HG03457 (cell line): ENCODE data around the gene EFCAB12.
"Not testable (repeated sequence)": the region's sequence is repeated elsewhere in the genome, so short reads cannot be mapped to it uniquely, and the experiment has no call there.

Source experiments
- ATAC-seq: cut with Tn5 transposase; IDR thresholded peaks from one replicate; pipeline ENCODE4 v1.9.1; 2021; ENCODE audit warnings: moderate number of reproducible peaks; ENCODE audit not compliant: unreplicated experiment

Gene EFCAB12

DNA sequence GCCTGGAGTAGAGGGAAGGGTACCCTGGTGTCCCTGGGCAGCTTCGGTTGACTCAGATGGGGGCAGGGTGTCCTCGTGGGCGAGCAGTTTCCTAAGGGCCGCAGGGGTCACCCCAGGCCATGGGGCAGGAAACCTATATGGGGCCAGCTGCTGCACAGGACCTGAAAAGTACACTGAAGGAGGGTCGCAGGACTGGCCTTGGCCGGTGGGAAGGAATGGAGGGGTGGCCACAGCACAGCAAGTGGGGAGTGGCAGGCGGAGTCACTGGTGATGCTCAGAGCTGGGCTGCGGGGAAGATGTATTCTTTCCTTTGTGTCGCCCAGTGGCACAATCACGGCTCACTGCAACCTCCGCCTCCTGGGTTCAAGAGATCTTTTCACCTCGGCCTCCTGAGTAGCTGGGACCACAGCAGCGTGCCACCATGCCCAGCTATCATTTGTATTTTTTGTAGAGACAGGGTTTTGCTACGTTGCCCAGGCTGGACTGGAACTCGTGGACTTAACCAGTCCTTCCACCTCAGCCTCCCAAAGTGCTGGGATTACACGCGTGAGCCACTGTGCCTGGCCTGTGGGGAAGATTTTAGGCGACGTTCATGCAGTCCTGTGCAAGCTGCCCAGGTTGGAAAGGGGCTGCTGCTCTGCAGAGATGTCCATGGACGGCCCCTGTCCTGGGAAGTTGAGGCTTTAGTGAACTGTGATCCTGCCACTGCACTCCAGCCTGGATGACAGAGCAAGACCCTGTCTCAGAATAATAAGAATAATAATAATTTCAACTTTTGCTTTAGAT, 57.2 kb downstream of the EFCAB12 start:
- no peak for ATAC-seq

DNA sequence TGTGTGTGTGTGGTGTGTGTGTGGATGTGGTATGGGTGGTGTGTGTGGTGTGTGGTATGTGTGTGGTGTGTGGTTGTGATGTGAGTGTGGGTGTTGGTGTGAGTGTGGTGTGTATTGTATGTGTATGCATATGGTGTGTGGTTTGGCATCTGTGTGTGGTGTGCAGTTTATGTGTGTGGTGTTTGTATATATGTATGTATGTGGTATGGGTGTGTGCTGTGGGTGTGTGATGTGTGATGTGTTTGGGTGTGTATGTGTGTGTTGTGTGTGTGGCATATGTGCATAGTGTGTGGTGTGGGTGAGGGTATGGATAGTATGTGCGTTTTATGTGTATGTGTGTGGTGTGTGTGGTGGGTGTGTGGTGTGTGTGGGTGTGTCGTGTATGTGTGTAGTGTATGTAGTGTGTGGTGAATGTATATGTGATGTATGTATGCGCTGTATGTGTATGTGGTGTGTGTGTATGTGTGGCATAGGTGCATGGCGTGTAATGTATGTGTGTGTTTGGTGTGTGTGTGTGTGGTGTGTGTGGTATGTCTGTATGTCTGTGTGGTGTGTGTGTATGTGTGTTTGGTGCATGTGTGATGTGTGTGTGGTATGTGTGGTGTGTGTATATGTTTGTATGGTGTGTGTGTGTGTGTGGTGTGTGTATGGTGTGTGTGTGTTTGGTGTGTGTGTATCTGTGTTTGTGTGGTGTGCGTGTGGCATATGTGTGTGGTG, 58.0 kb downstream of the EFCAB12 start:
- ATAC-seq, result no peak

DNA sequence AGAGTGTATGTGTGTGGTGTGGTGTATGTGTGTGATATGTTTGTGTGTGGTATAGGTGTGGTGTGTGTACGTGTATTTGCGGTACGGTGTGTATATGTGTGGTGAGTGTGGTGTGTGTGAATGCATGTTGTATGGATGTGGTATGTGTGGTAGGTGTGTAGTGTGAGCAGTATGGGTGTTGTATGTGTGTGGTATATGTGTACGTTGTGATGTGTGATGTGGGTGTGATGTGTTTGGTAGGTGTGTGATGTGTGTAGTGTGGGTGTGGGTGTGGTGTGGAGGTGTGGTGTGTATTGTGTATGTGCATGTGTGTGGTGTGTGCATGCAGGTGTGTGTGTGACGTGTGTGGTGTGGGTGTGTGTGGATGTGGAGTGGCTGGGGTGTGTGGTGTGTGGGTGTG, 58.7 kb downstream of the EFCAB12 start:
- no peak for ATAC-seq

DNA sequence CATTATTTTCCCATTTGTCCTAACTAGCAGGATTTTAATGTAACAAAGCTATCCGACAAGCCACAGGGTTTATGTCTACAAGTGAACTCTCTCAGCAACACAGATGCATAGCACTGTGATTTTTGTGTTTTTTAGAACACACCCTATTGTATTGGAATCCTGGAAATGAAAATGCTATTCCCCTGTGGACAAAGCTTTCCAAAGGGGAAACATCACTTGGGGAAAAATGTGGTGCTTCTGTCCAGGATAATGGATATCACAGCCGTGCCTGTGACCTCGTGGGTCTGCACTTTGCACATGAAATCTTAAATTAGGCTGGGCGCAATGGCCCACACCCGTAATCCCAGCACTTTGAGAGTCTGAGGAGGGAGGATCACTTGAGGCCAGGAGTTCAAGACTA, 60.6 kb downstream of the EFCAB12 start:
- ATAC-seq, result no peak

DNA sequence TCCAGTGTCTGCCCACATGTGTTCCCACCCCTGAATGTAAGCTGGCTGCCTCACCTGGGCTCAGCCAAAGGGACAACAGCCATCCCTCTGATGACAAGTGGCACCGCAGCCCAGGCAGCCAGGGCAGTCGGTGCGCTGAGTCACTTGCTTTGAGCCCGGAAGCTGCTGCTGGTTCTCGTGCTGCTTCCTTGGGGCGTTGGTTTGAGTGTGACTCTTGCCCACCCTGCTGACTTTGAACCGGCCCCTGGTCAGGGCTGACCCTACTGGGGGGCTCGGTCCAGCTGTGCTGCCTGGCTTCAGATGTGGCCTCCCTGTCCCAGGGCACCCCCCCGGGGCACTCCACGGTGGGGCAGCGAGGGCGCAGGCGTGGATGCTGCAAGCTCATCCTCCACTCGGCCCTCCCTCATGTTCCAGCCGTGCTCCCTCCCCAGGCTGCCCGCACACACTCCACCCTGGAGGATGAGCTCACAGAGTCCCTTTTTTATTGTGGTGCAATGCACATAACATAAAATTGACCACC, 62.1 kb downstream of the EFCAB12 start:
- no peak for ATAC-seq

DNA sequence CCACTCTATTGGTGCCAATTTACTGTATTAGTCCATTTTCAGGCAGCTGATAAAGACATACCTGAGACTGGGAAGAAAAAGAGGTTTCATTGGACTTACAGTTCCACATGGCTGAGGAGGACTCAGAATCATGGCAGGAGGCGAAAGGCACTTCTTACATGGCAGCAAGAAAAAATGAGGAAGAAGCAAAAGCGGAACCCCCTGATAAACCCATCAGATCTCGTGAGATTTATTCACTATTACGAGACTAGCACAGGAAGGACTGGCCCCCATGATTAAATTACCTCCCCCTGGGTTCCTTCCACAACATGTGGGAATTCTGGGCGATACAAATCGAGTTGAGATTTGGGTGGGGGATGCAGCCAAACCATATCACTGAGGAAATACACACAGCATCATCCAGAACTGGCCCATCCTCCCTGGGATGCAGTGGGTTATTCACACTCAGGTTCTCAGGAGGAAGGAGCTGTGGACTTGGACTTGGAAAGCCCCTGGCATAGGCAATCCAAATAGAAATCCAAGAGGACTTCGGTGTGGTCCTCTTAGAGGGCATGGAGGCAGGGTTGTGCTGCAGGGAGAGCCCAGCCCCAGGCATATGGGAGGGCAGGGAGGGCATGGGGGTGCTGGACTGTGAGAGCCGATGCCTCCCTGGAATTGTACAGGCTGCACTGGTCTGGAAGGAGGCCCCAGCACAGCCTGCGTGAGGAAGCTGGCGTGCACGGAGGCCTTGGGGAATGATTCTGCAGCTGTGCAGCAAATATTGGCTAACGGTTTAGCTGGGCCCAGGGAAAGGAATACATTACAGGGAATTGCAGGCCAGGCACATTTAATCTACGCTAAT, 62.9 kb downstream of the EFCAB12 start:
- ATAC-seq, result no peak

DNA sequence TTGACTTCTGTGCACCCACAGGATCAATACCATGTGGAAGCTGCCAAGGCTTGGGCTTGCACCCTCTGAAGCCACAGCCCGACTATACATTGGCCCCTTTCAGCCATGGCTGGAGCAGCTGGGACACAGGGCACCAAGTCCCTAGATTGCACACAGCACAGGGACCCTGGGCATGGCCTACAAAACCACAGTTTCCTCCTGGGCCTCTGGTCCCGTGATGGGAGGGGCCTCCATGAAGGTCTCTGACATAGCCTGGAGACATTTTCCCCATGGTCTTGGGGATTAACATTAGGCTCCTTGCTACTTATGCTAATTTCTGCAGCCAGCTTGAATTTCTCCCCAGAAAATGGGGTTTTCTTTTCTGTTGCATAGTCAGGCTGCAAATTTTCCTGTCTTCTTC, 63.6 kb downstream of the EFCAB12 start:
- not testable (repeated sequence) for ATAC-seq

DNA sequence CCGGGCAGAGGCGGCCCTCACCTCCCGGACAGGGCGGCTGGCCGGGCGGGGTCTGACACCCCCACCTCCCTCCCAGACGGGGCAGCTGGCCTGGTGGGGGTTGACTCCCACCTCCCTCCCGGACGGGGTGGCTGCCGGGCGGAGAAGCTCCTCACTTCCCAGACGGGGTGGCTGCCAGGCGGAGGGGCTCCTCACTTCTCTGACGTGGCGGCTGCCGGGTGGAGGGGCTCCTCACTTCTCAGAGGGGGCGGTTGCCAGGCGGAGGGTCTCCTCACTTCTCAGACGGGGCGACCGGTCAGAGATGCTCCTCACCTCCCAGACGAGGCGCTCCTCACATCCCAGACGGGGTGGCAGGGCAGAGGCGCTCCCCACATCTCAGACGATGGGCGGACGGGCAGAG, 65.1 kb downstream of the EFCAB12 start:
- not testable (repeated sequence) for ATAC-seq

DNA sequence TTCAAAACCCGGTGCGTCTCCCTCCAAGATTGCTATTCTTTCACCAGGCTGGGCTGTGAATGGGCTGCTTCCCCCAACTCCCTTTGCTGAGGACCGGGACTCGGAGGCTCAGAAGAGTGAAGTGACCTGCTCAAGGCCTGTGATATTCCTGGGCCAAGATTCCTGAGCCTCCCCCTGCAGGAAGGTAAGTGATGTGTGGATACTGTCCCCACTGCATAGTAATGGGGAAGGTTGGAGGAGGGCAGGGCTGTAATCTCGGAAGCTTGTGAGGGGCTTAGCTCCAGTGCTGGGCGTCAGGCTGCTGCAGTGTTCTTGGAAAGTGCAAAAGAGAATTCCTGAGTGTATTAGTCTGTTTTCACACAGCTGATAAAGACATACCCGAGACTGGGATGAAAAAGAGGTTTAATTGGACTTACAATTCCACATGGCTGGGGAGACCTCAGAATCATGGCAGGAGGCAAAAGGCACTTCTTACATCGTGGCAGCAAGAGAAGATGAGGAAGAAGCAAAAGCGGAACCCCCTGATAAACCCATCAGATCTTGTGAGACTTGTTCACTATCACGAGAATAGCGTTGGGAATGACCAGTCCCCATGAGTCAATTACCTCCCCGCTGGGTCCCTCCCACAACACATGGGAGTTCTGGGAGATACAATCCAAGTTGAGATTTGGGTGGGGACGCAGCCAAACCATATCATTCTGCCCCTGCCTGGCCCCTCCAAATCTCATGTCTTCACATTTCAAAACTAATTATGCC, 67.6 kb downstream of the EFCAB12 start:
- ATAC-seq, result no peak

DNA sequence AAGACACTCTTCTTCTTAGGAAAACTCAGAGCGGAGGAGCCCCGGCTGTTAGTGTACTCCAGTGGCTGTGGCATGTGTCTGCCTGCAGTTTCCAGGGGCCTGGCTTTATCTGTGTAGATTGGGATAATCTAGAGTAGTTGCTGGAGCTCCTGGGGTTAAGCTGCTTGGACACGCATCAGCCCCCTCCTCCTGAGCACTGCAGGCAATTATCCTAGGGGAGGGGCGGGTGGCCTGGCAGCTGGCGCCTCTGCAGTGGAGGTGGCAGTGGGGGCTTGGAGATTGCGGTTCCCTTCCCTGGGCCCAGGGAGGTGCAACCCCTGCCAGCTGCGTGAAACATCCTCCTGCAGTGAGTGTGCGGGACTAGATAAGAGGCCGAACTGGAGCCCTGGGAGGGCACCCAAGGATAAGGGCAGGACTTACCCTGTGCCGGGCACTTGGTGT, 68.2 kb downstream of the EFCAB12 start:
- ATAC-seq, result no peak

DNA sequence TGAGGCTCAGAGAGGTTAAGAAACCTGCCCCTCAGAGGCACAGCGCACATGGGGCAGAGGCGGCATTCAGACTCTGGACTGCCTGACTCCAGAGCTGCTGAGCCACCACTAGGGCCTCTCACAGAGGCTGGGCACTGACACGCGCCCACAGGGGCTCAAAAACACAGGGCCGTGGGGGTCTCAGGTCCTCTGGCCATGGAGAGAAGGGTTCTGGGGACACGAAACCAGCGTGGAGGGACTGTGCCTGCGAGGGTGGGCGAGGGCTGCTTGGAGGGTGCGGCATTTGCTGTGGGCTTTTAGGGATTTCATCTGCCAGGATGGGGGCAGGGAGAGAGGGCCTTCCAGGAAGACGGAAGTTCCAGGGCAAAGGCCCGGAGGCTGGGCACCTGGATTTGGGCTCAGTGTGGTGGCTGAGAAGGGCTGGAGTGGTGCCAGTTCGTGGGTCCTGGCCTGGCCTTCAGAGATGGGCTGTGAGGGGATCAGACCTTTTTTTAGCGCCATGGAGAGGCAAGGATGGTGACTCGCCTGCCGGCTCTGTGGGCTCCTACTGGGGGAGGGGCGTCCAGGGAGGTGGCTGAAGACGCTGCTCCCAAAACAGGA, 69.6 kb downstream of the EFCAB12 start:
- ATAC-seq, result no peak

DNA sequence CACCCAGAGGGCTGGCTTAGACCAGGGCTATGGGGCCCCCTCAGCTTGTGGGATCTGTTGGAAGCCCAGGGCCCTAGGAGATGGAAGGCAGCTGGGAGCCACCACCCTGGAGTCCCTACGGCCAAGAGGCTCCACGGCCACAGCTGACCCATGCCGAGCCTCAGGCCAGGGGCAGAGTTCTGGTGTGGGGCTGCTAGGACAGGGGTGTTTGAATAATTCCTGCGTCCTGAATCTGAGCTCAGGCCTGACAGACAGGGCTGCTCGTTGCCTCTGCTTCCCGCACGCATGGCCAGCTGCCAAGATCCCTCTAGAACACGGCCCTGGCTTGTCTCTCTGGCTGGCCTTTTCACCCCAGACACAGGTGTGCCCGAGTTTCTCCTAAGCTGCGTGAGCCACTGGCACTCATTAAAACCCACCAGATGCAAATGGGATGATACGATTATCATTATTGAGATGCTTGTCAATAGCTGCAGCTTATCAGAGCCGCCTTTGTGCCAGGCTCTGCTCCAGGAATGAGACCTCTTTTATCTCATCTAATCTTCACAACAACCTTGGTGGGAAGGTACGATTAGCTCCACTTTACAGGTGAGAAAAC, 70.2 kb downstream of the EFCAB12 start:
- no peak for ATAC-seq

DNA sequence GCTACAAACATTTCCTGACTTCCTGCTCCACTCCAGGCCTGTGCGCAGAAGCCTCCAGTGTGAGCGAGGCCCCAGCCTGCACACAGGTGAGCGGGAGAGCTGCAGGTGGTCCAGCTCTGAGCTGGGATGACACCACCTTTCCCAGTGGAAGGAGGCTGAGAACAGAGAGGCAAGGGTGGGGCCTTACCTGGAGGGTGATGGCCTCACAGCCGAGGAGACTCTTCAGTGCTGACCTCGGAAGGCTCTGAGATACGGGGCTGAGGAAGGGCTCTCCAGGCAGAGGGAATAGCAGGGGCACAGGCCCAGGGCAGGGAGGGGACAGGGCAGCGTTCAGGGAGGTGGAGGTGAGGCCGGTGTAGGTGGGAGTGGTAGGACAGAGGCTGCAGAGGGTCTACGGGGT, 70.8 kb downstream of the EFCAB12 start:
- ATAC-seq, result no peak

DNA sequence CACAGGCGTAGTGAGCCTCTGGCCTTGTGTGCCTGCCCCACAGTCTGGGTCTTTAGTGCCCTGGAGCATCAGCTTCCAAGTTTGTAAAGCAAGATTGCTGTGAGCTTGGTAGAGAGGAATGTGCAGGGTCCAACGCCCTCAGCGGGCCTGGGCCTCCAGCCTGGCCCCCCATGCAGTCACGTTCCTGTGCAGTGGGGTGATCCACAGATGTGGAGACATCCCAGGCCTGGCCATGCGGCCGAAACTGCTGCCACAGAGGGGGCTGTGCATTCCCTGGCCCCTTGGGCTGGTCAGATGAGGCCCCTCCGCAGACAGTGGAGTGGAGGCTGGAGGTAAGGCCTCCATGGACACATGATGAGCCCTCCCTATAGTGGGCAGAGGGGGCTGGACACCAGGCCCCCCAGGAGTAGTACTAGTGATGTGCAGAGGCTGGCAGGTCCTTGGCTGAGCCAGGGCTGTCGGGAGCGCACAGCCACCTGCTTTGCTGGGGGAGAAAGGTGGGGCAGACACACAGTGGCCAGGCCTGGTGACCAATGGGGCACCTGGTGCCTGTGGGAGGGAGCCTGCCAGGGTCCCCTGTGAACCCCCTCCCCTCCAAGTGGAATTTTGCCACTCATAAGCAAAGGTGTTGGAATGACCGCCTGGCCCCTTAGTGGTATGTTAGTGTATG, 71.5 kb downstream of the EFCAB12 start:
- no peak for ATAC-seq

DNA sequence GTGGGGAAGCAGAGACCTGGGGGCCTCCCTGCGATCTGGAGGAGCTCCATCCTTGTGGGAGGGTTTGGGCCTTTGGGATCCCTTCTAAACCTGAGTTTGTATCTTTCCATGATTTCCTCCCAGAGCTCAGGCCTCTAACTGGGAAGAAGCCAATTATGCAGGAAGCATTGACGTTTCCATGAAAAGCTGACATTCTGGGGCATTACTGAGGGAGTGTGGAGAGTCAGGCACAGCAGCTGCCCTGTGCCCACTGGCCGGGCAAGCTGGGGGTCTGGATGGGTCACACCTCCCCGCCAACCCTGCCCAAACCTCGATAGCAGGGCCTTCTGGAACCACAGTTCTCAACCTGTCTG, 74.9 kb downstream of the EFCAB12 start:
- ATAC-seq, result no peak

DNA sequence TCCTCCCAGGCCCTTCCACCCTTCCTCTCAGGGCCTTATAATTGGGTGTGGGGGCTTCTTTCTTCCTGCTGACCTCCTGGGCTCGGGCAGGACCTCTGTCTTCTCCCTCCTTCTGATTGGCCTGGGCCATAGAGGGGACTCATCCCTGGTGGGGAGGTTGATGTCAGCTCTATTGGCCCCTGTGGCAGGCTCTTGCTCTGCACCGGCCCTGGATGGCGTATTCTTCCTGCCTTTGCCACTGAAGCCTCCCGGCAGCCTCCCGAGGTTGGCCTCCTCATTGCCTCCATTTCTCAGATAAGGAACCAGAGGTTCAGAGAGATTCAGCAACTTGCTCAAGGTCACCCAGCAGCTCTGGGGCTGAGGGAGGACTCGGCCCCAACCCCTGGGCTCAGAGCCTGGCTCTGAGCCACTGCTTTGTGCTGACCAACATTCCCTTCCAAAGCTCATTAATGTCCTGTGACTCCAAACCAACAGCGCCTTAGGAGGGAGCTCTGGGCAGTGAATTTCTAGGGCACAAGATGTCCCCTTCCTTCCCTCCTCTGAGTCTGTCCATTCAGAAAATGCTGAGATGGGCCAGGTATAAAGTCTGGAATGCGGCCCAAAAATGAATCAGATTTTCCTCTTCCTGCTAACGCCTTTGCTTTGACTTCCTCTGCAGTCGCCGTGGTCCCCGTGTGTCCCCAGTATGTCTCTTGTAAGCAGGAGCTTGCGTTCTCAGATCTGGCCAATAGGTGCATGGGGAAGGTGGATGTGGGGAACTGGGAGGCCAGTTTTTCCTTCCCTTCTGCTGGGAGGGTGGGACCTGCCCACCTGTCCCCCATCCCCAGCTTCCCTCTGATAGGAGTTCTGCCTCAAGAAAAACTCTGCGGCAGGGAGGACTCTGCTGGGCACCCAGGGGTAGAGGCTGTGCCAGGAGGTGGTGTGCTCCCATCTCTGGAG, 75.5 kb downstream of the EFCAB12 start:
- no peak for ATAC-seq

DNA sequence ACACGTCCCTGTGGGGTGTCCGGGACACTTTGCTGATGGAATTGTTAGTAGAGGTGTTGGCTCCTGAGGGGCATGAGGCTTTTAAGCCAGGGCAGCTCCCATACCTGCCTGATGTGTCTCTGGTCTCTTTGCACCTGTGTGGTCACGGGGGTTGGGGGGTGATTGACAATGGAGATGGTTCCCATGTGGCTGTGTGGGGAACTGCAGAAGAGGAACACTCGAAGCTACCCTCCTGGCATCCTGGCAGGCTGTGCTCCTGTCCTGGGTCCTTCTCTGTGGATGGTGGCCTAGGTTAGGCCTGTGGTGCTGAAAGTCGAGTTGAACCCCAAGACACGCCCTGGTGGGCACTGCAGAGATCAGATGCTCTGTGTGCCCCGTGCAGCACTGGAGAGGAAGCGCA, 76.4 kb downstream of the EFCAB12 start:
- ATAC-seq, result no peak
